GM12878 (cell line): ENCODE measurements around the gene SATB2. TPM values are rescaled to one million over a fixed set of nuclear protein-coding genes. Genes with fewer than 3 reads are reported as not detected.
A peak's percentile ranks its signal among the peaks of the same experiment; 100 is the strongest.

Source experiments
- ATAC-seq: fragments of 200-7000 bp; cut with Tn5 transposase; 3 replicates; pipeline ENCODE4 v1.9.1; 2020; ENCODE audit warnings: mild to moderate bottlenecking, moderate library complexity
- BruUV-seq: library from RNA; stranded (reverse); fragments of 400-500 nt; replicated peaks from 2 replicates; lab custom pipeline; 2021; lab: Mats Ljungman, UMichigan
- CTCF ChIA-PET: fragments of 300-600 bp; sonication (Branson Sonifier 250); formaldehyde crosslinking; extraction: SDS; loops from one replicate; lab custom pipeline; 2021; ENCODE audit warnings: inconsistent platforms; lab: Yijun Ruan, JAX
- POLR2A ChIA-PET: fragments of 350-600 bp; formaldehyde crosslinking; extraction: SDS; loops from one replicate; lab custom pipeline; 2021; ENCODE audit warnings: inconsistent platforms; lab: Charles Lee
- RAD21 ChIA-PET: fragments of 300-600 bp; sonication (Branson Sonifier 250); formaldehyde crosslinking; loops from one replicate; lab custom pipeline; 2023; ENCODE audit warnings: antibody characterized with exemption; ENCODE audit not compliant: unreplicated experiment; lab: Charles Lee
- SMC1A ChIA-PET: fragments of 300-600 bp; sonication (Branson Sonifier 250); formaldehyde crosslinking; loops from one replicate; lab custom pipeline; 2023; ENCODE audit not compliant: unreplicated experiment, uncharacterized antibody; lab: Charles Lee
- DNase-seq: peaks from one replicate; pipeline ENCODE4 v3.0.0-alpha.2; 2011; ENCODE audit warnings: low read depth, low spot score
- FAIRE-seq: peaks from 3 replicates; lab custom pipeline; 2011; peaks lifted over from hg19 to GRCh38; lab: Jason Lieb, UNC
- H2AFZ ChIP-seq: 2 replicates; pipeline ENCODE4 v1.6.0; 2011; ENCODE audit warnings: low read depth, low read length, control low read depth; ENCODE audit not compliant: control insufficient read depth
- H3K27ac ChIP-seq: 2 replicates; pipeline ENCODE4 v1.5.1; 2011; ENCODE audit warnings: control low read depth; ENCODE audit not compliant: control insufficient read depth, insufficient read depth
- H3K27me3 ChIP-seq, 2 experiments: replicated peaks in 1 of 2; 2 replicates each; pipeline versions ENCODE4 v1.6.0 to v1.6.1; 2011; ENCODE audit warnings: low read length in 1 of 2; ENCODE audit not compliant: control insufficient read depth in 2 of 2, insufficient read depth in 2 of 2
- H3K36me3 ChIP-seq, 2 experiments: 2 replicates each; pipeline ENCODE4 v1.5.1; 2011; ENCODE audit warnings: low read length in 1 of 2; ENCODE audit not compliant: control insufficient read depth in 2 of 2, insufficient read depth in 2 of 2
- H3K4me1 ChIP-seq: 2 replicates; pipeline ENCODE4 v1.6.1; 2011; ENCODE audit warnings: mild to moderate bottlenecking, low read length, moderate library complexity, mixed read lengths; ENCODE audit not compliant: control insufficient read depth, insufficient read depth
- H3K4me2 ChIP-seq: 2 replicates; pipeline ENCODE4 v1.6.0; 2011; ENCODE audit warnings: control low read depth; ENCODE audit not compliant: control insufficient read depth, insufficient read depth
- H3K4me3 ChIP-seq: fragments of 200-600 bp; sonication (generic); 2 replicates; pipeline ENCODE4 v1.5.1; 2016
- H3K79me2 ChIP-seq: 2 replicates; pipeline ENCODE4 v1.6.0; 2011; ENCODE audit warnings: low read length; ENCODE audit not compliant: control insufficient read depth, insufficient read depth
- H3K9ac ChIP-seq: 2 replicates; pipeline ENCODE4 v1.8.0; 2011; ENCODE audit warnings: low read length, control low read depth, mixed read lengths; ENCODE audit not compliant: control insufficient read depth, insufficient read depth
- H3K9me3 ChIP-seq: replicated peaks from 3 replicates; pipeline ENCODE4 v1.5.1; 2011; ENCODE audit warnings: mild to moderate bottlenecking, low read length; ENCODE audit not compliant: control insufficient read depth, insufficient read depth
- H4K20me1 ChIP-seq: 2 replicates; pipeline ENCODE4 v1.6.0; 2011; ENCODE audit not compliant: control insufficient read depth, insufficient read depth
- BACH1 ChIP-seq: fragments of 450-650 bp; IDR thresholded peaks from 2 replicates; pipeline ENCODE4 v1.6.1; 2017; ENCODE audit warnings: mild to moderate bottlenecking, borderline replicate concordance
- BCL11A ChIP-seq: IDR thresholded peaks from 2 replicates; pipeline ENCODE4 v1.6.1; 2011; ENCODE audit warnings: low read depth, low read length
- EZH2 ChIP-seq: IDR thresholded peaks from 2 replicates; pipeline ENCODE4 v1.6.1; 2012; ENCODE audit warnings: low read depth, mild to moderate bottlenecking, control low read depth, inconsistent platforms, low read length, borderline replicate concordance; ENCODE audit not compliant: control insufficient read depth
- KAT2A ChIP-seq: conservative IDR thresholded peaks from 2 replicates; pipeline ENCODE4 v1.6.1; 2011; ENCODE audit warnings: low read depth, low read length; ENCODE audit not compliant: control insufficient read depth
- KLF5 ChIP-seq: fragments of 450-650 bp; IDR thresholded peaks from 2 replicates; pipeline ENCODE4 v1.6.1; 2014; ENCODE audit warnings: mild to moderate bottlenecking; ENCODE audit not compliant: partially characterized antibody
- MEF2B ChIP-seq: fragments of 450-650 bp; IDR thresholded peaks from 2 replicates; pipeline ENCODE4 v1.6.1; 2018; ENCODE audit warnings: mild to moderate bottlenecking, moderate library complexity; ENCODE audit not compliant: partially characterized antibody, poor library complexity, severe bottlenecking
- NFYB ChIP-seq: IDR thresholded peaks from 2 replicates; pipeline ENCODE4 v1.6.1; 2011; ENCODE audit warnings: low read depth, mild to moderate bottlenecking, low read length, improper control_type of control experiment, moderate library complexity; ENCODE audit not compliant: insufficient read depth
- NR2C1 ChIP-seq: fragments of 450-650 bp; IDR thresholded peaks from 2 replicates; pipeline ENCODE4 v1.6.1; 2017; ENCODE audit warnings: antibody characterized with exemption, mild to moderate bottlenecking, moderate library complexity
- NR2F1 ChIP-seq: fragments of 450-650 bp; conservative IDR thresholded peaks from 2 replicates; pipeline ENCODE4 v1.6.1; 2017; ENCODE audit warnings: mild to moderate bottlenecking
- PAX5 ChIP-seq: IDR thresholded peaks from 2 replicates; pipeline ENCODE4 v1.6.1; 2011; ENCODE audit warnings: low read depth, low read length, borderline replicate concordance
- POLR2AphosphoS2 ChIP-seq: IDR thresholded peaks from 2 replicates; pipeline ENCODE4 v1.6.1; 2011; ENCODE audit warnings: low read depth, mild to moderate bottlenecking, low read length, improper control_type of control experiment, moderate library complexity
- SIN3A ChIP-seq: IDR thresholded peaks from 2 replicates; pipeline ENCODE4 v1.6.1; 2012; ENCODE audit warnings: low read depth, low read length, improper control_type of control experiment
- SPI1 ChIP-seq: IDR thresholded peaks from 2 replicates; pipeline ENCODE4 v1.6.1; 2011; ENCODE audit warnings: low read depth, mild to moderate bottlenecking, low read length, moderate library complexity, borderline replicate concordance; ENCODE audit not compliant: insufficient read depth
- SRF ChIP-seq, 2 experiments: IDR thresholded peaks; 2 replicates each; pipeline ENCODE4 v1.6.1; 2011; ENCODE audit warnings: low read depth in 2 of 2, low read length in 2 of 2, mild to moderate bottlenecking in 1 of 2, moderate library complexity in 1 of 2
- STAT3 ChIP-seq: IDR thresholded peaks from 2 replicates; pipeline ENCODE4 v1.6.1; 2011; ENCODE audit warnings: low read depth, low read length, improper control_type of control experiment
- TCF7 ChIP-seq: IDR thresholded peaks from 2 replicates; pipeline ENCODE4 v1.6.1; 2014; ENCODE audit warnings: antibody characterized with exemption, borderline replicate concordance
- WGBS: methylation state at CpG from one replicate; pipeline ENCODE4 v1.1.6; 2016; ENCODE audit warnings: low lambda C conversion rate; ENCODE audit not compliant: insufficient replicate concordance, insufficient coverage; ENCODE audit errors: missing lambda C conversion rate; 5-methylcytosine and 5-hydroxymethylcytosine counted together
- in situ Hi-C: fragments of 300-500 bp; cut with MboI; formaldehyde crosslinking; loops from 9 replicates; pipeline ENCODE4 v1.14.3; 2018; ENCODE audit warnings: mixed read lengths
- intact Hi-C: fragments of 100-400 bp; cut with micrococcal nuclease; formaldehyde crosslinking; loops from one replicate; pipeline ENCODE4 v1.14.2; 2022; ENCODE audit not compliant: unreplicated experiment
- polyA plus RNA-seq, 11 experiments: library from polyadenylated mRNA; depleted of rRNA in 4 of 11; unstranded in 6 of 11; stranded (reverse) in 5 of 11; fragments of >200 nt; fragmentation: Nextera tagmentation in 4 of 11; fragmentation: Illumina TruSeq in 1 of 11; extraction: Ambion mirVana in 4 of 11; extraction: Trizol in 1 of 11; gene quantifications; 1 replicate in 1 of 11; 2 replicates in 10 of 11; pipeline versions ENCODE4 v1.2.1 to v1.2.3, GENCODE V29; 2011 to 2016; ENCODE audit warnings: inconsistent platforms in 2 of 11, missing spikeins in 2 of 11, low read depth in 1 of 11
- total RNA-seq, 4 experiments: library from RNA; depleted of rRNA in 3 of 4; stranded (reverse); fragments of >200 nt in 3 of 4; fragmentation: Illumina TruSeq in 1 of 4; extraction: Trizol in 1 of 4; gene quantifications; 2 replicates each; pipeline versions ENCODE4 v1.2.1 to v1.2.3, GENCODE V29; 2013 to 2021
- TF ChIP-seq, protein P1 (sequence below): fragments of 450-650 bp; IDR thresholded peaks from 2 replicates; pipeline ENCODE4 v1.6.1; 2017; ENCODE audit warnings: mild to moderate bottlenecking, low read depth, inconsistent platforms; ENCODE audit not compliant: poor library complexity, severe bottlenecking

The SATB2 gene
- total and polyA plus RNA-seq, 10 of the 15 experiments (the other 5 are each of a cell fraction or from before 2014, with no cell fraction given) = 0.03 to 0.56 (median 0.08) TPM; not detected in 3

DNA sequence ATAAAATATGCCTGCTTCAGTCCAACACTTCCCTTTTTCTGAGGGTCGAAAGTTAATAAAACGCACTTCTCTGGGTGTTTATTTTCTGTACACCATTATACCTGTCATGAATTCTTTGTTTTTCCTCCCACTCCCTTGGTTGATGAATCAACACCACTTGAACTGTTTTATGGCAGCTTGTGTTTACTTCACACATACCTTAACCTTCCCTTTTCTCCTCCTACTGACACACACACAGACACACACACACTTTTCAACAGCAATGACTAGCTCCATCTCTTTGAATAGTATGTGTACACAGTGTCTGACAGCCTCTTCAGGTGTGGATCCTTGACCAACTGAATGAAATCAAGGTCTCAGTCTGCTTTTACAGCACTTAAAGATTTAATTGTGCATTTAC is 91.3 kb downstream of the SATB2 start:
- Histone ChIP-seq H3K4me3 (no peak overlapping the region), H3K27ac (no peak overlapping the region), H3K79me2 (no peaks in the 10 kb centered on the region), H3K27me3 (no peaks in the 10 kb centered on the region), H3K4me1 (no peaks in the 10 kb centered on the region), H4K20me1 (no peaks in the 10 kb centered on the region), H3K9me3 (no peaks in the 10 kb centered on the region), H2AFZ (no peak overlapping the region), H3K36me3 (no peaks in the 10 kb centered on the region), H3K4me2 (no peak overlapping the region), H3K9ac (no peak overlapping the region)
- ATAC-seq (no peak), DNase-seq (no peak), FAIRE-seq (no peak)
- intact Hi-C loops (no loop called here), in situ Hi-C loops (no loop called here)
- no peak for TF ChIP-seq KAT2A
- 0 out of 2 replicates have a peak, but pooled peaks have one; percentile 9 for TF ChIP-seq SPI1
- TF ChIP-seq KLF5 = no peak
- CTCF ChIA-PET = interaction anchor here (0.7 to 1.4 kb wide), 2 partner anchors 14 to 850 kb away, joined by 3 to 4 read pairs; no protein-coding TSS in a partner anchor
- 3% methylated on average over 2 of the region's 2 CpGs for WGBS
- BruUV-seq = no TSS peak
- SMC1A ChIA-PET = interaction anchor here (0.7 kb wide), 1 partner anchor 353 kb away, joined by 3 read pairs; no protein-coding TSS in a partner anchor
- POLR2A ChIA-PET = interaction anchor here (0.6 kb wide), 2 partner anchors 297 to 301 kb away, joined by 3 to 4 read pairs; no protein-coding TSS in a partner anchor
- RAD21 ChIA-PET = interaction anchor here (0.6 to 1.1 kb wide), 2 partner anchors 13 to 57 kb away, joined by 3 read pairs; no protein-coding TSS in a partner anchor

DNA sequence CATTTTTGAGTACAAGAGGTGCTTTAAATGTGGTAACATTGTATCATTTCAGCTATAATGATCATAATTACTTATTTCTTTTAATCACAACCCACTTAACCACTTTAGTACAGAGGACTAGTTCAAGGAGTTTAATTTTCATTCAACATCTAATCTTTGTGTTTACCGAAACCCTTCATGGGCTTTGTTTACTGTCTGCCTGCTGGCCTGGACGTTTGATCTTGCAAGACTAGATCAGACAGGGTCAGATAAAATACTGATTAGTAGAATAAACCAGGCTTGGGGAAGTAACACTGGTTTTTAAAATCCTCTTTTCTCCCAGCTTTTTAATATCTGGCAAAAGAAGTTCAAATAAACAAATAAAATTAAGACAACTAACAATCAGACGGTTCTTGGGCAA is 93.6 kb downstream of the SATB2 start:
- Histone ChIP-seq H3K27me3 (no peaks in the 10 kb centered on the region; a peak in 1 of 4 replicates), H2AFZ (no peak overlapping the region), H3K27ac (no peak overlapping the region), H3K36me3 (no peaks in the 10 kb centered on the region), H4K20me1 (no peaks in the 10 kb centered on the region), H3K4me3 (no peak overlapping the region), H3K79me2 (no peaks in the 10 kb centered on the region), H3K9me3 (no peaks in the 10 kb centered on the region), H3K9ac (no peak overlapping the region), H3K4me1 (no peaks in the 10 kb centered on the region), H3K4me2 (no peak overlapping the region)
- ChIA-PET SMC1A (no interaction called here), CTCF (interaction anchor here (1.5 kb wide), 1 partner anchor 34 kb away, joined by 3 read pairs; no protein-coding TSS in a partner anchor), RAD21 (no interaction called here), POLR2A (no interaction called here)
- TF ChIP-seq, protein P1, sequence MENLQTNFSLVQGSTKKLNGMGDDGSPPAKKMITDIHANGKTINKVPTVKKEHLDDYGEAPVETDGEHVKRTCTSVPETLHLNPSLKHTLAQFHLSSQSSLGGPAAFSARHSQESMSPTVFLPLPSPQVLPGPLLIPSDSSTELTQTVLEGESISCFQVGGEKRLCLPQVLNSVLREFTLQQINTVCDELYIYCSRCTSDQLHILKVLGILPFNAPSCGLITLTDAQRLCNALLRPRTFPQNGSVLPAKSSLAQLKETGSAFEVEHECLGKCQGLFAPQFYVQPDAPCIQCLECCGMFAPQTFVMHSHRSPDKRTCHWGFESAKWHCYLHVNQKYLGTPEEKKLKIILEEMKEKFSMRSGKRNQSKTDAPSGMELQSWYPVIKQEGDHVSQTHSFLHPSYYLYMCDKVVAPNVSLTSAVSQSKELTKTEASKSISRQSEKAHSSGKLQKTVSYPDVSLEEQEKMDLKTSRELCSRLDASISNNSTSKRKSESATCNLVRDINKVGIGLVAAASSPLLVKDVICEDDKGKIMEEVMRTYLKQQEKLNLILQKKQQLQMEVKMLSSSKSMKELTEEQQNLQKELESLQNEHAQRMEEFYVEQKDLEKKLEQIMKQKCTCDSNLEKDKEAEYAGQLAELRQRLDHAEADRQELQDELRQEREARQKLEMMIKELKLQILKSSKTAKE = no peak
- TF ChIP-seq BACH1 (no peak), MEF2B (no peak), SRF (IDR thresholded peaks at IDR 0.05; ENCODE audit: low read depth in 2 of 2, low read length in 2 of 2) (no peak), TCF7 (no peak), STAT3 (no peak), NR2C1 (no peak), POLR2AphosphoS2 (no peak), BCL11A (no peak), EZH2 (no peak), PAX5 (no peak), NR2F1 (no peak), SIN3A (no peak), NFYB (no peak)
- in situ Hi-C loops (no loop called here), intact Hi-C loops (no loop called here)
- no peak for ATAC-seq
- DNase-seq = no peak
- no peak for FAIRE-seq
- WGBS = 43% methylated on average over 3 of the region's 3 CpGs
- BruUV-seq = no TSS peak
